ENCODE results near the gene FUT7.
"Not testable (repeated sequence)": the region's sequence is repeated elsewhere in the genome, so short reads cannot be mapped to it uniquely, and the experiment has no call there.

FUT7 gene

DNA sequence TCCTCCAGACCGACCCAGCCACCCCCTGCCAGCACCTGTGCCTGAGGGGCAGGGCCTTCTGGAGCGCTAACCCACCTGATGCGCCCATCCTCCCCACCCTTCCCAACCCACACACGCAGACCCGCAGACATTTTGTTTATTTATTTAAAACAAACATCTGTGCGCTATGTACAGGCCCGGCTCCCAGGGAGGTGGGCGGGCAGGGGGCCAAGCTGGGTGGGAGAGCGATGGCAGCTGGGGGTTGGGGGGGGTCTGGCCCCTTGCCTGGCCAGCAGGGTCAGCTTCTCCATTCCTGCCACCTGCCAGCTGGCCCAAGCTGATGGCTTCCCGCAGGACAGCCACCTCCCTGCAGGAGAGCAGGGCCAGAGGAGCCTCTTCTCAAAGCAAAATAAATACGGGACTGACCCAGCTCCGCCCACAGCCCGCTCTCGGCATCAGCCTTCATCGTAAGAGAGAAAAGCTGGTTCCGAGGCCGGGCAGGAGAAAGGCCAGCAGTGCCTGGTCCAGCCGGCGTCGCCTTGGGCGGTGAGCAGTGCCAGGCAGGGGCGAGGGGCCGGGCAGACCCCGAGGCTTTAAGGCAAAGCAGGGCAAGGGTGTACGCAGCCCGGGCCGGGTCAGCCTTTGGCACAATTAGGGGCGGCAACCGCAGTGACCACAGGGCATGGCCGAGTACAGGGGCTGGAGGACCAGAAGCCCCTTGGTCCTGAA lies 24.6 kb downstream of the FUT7 start:
- no peak overlapping the region for H3K27ac ChIP-seq

DNA sequence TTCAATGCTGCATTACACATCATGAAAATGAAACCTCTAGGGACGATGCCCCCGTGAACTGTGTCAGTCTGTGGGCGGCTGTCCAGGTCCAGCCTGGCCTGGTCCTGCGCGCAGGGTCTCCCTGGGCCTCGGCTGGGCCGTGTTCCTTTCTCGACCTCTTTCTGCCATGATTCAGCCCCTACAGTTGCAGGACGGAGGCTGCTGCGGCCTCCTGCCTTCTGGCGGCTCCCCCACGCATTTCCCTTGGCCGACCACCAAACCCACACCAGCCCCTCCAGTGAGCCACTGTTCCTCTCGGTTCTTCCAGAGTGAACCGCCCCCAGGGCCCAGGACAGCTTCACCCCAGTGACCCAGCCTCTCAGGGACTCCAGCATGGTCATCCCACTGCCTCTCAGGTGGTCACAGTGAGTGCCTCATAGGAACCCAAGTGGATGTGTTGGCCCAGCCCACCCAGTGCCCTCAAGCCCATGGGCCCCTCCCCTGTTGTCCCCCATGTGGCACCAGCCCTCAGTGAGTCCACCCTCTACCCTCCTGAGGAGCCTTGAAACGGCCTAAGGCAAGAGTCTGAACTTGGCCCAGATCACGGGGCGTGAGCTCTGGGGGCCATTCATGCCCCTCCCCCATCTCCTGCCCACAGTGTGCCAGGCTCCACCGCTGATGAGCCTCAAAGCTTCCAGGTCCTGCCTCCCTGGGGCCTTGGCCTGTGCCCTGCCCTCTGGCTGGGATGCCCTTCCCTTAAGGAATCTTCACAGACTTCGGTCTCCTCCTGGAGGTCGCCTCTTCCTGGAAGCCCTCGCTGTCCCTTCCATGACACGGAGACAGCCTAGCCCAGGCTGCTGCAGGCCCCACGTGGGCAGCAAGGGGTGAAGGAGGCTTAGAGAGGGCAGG lies 25.5 kb downstream of the FUT7 start:
- TF ChIP-seq CTCF (IDR thresholded peaks at IDR 0.05) (no peak), ZFX (IDR thresholded peaks at IDR 0.05; ENCODE audit: borderline replicate concordance) (no peak)
- H3K27ac ChIP-seq = no peak overlapping the region

More for the DNA sequence above, 24.6 kb downstream of the FUT7 start:
- TF ChIP-seq ZFX (IDR thresholded peaks at IDR 0.05; ENCODE audit: borderline replicate concordance) (no peak), CTCF (IDR thresholded peaks at IDR 0.05) (no peak)

- peak; percentile 77 for TF ChIP-seq CTCF (IDR thresholded peaks at IDR 0.05)
- not testable (repeated sequence) for H3K27ac ChIP-seq
Observed at GRCh38 chr9:137004285-137004684, 27.6 kb downstream of the FUT7 start.

DNA sequence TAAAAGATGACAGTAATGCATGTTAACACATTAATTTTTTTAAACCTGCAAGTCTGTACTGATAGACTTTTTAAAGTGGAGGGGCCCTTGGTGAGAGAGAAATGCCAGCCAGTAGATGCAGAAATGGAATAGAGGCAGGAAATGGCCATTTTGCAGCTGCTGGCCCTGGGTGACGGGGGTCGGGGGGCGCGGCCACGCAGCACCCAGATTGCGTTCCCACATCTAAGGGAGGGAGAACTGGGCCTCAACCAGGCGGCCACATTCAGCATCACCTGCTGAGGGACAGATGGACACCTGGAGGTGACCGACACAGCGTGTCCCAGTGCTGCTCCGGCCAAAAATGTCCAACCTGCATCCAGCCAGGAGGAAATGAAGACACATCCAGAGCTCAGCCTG lies 29.2 kb downstream of the FUT7 start:
- H3K27ac ChIP-seq = no peak overlapping the region
- TF ChIP-seq CTCF (IDR thresholded peaks at IDR 0.05) (no peak), ZFX (IDR thresholded peaks at IDR 0.05; ENCODE audit: borderline replicate concordance) (no peak)

GRCh38 chr9:137001857-137002645 lies 29.8 kb downstream of the FUT7 start:
- H3K27ac ChIP-seq = no peak overlapping the region
- TF ChIP-seq CTCF (IDR thresholded peaks at IDR 0.05) = no peak
- TF ChIP-seq ZFX (IDR thresholded peaks at IDR 0.05; ENCODE audit: borderline replicate concordance) = no peak

DNA sequence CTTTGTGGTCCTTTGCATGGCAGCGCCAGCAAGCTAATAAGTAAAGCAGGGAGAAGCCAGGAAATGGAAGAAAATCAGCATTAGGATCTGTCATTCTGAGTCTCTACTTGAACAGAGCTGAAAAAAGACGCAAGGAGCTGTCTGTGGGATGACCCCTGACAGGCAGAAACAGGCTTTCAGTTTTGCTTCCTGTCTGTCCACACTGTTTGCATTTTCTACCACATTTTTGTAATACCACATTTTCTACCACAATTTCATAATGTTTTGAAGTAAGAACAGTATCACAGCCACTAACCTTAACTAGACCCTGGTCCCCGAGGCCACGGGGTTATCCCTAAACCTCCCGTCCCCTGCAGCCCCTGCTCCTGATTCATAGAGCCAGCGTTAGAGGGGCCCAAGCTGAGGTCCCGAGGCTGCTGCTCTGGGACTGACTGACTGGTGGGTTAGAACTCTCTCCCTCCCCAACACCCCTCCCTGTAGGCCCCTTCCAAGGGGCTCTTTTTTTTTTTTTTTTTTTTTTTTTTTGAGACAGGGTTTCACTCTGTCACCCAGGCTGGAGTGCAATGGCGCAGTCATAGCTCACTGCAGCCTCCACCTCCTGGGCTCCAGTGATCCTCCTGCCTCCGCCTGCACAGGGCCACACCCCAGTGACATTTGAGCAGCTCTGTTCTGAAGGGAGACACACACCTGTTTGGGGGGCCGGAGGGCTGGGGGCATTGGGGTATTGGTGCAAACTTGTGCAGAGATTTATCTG lies 31.5 kb downstream of the FUT7 start:
- H3K27ac ChIP-seq = no peak overlapping the region
- TF ChIP-seq CTCF (IDR thresholded peaks at IDR 0.05) = no peak
- TF ChIP-seq ZFX (IDR thresholded peaks at IDR 0.05; ENCODE audit: borderline replicate concordance) = no peak
